Measurements from ENCODE around the gene NMNAT2.

DNA sequence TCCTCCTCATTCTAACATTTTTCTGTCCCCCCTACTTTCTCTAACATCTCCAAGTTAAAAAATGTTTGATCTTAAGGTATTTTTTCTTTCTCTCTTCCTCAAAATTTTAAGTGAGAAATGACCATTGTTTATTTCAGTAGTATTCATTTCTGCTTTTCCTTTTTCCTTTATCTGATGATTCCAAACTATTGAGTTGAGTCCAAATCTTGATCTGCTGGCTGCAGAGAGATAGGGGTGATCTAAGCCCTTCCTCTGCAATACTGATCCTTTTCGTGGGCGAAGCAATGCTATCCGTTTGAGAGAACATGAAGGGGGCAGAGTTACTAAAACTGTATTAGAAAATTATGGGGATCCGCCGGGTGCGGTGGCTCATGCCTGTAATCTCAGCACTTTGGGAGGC is 516 bp upstream of the NMNAT2 start:
- TF ChIP-seq, protein P1, sequence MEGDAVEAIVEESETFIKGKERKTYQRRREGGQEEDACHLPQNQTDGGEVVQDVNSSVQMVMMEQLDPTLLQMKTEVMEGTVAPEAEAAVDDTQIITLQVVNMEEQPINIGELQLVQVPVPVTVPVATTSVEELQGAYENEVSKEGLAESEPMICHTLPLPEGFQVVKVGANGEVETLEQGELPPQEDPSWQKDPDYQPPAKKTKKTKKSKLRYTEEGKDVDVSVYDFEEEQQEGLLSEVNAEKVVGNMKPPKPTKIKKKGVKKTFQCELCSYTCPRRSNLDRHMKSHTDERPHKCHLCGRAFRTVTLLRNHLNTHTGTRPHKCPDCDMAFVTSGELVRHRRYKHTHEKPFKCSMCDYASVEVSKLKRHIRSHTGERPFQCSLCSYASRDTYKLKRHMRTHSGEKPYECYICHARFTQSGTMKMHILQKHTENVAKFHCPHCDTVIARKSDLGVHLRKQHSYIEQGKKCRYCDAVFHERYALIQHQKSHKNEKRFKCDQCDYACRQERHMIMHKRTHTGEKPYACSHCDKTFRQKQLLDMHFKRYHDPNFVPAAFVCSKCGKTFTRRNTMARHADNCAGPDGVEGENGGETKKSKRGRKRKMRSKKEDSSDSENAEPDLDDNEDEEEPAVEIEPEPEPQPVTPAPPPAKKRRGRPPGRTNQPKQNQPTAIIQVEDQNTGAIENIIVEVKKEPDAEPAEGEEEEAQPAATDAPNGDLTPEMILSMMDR (IDR thresholded peaks at IDR 0.05; ENCODE audit: low read depth, low read length) = no peak
- no peak for TF ChIP-seq EZH2phosphoT487 (IDR thresholded peaks at IDR 0.05; ENCODE audit: low read depth)

All from OCI-LY3 (cell line).